C4-2B (cell line): ENCODE measurements around the gene SUGP1.

Experiments
- H3K27ac ChIP-seq: fragments of 450-650 bp; 2 replicates; pipeline ENCODE4 v1.5.1; 2017
- CTCF ChIP-seq: fragments of 450-650 bp; conservative IDR thresholded peaks from 2 replicates; pipeline ENCODE4 v1.5.1; 2017; ENCODE audit warnings: mild to moderate bottlenecking
- ZFX ChIP-seq: fragments of 450-650 bp; IDR thresholded peaks from 2 replicates; pipeline ENCODE4 v1.6.1; 2017

Gene SUGP1

GRCh38 chr19:19338082-19338481 is 17.8 kb upstream of the SUGP1 start:
- H3K27ac ChIP-seq, result no peak overlapping the region
- TF ChIP-seq ZFX, result no peak
- TF ChIP-seq CTCF, result no peak

GRCh38 chr19:19337120-19337519 is 16.8 kb upstream of the SUGP1 start:
- no peak overlapping the region for H3K27ac ChIP-seq

GRCh38 chr19:19336597-19336996 is 16.3 kb upstream of the SUGP1 start:
- TF ChIP-seq ZFX, result no peak
- no peak overlapping the region for H3K27ac ChIP-seq

More at GRCh38 chr19:19337120-19337519, 16.8 kb upstream of the SUGP1 start:
- TF ChIP-seq CTCF (no peak), ZFX (no peak)

- H3K27ac ChIP-seq, result no peak overlapping the region
Measured at GRCh38 chr19:19335408-19336158, 15.3 kb upstream of the SUGP1 start.

GRCh38 chr19:19334989-19335344 is 14.7 kb upstream of the SUGP1 start:
- TF ChIP-seq ZFX (no peak), CTCF (no peak)
- no peak overlapping the region for H3K27ac ChIP-seq

More at GRCh38 chr19:19335408-19336158, 15.3 kb upstream of the SUGP1 start:
- TF ChIP-seq ZFX (no peak), CTCF (no peak)

GRCh38 chr19:19334063-19334988 is 14.0 kb upstream of the SUGP1 start:
- H3K27ac ChIP-seq, result no peak overlapping the region
- TF ChIP-seq CTCF (no peak), ZFX (no peak)

GRCh38 chr19:19329126-19329525 is 8.8 kb upstream of the SUGP1 start:
- H3K27ac ChIP-seq, result no peak overlapping the region

More at GRCh38 chr19:19329126-19329525, 8.8 kb upstream of the SUGP1 start:
- TF ChIP-seq ZFX (no peak), CTCF (no peak)
